GM12865 (cell line): ENCODE results near the gene TOX3.

Source experiments
- DNase-seq: peaks from one replicate; pipeline ENCODE4 v3.0.0; 2010; ENCODE audit warnings: low read depth
- H3K4me3 ChIP-seq: 2 replicates; pipeline ENCODE4 v1.5.1; 2011; ENCODE audit warnings: mild to moderate bottlenecking, low read depth, low read length, control low read depth
- CTCF ChIP-seq: IDR thresholded peaks from 2 replicates; pipeline ENCODE4 v1.5.1; 2011; ENCODE audit warnings: low read length, control low read depth, low read depth, inconsistent platforms; ENCODE audit not compliant: insufficient read depth; ENCODE audit errors: missing control alignments

The TOX3 gene

GRCh38 chr16:52436339-52437276 is 110.3 kb downstream of the TOX3 start:
- no peak for DNase-seq
- no peak for TF ChIP-seq CTCF

DNA sequence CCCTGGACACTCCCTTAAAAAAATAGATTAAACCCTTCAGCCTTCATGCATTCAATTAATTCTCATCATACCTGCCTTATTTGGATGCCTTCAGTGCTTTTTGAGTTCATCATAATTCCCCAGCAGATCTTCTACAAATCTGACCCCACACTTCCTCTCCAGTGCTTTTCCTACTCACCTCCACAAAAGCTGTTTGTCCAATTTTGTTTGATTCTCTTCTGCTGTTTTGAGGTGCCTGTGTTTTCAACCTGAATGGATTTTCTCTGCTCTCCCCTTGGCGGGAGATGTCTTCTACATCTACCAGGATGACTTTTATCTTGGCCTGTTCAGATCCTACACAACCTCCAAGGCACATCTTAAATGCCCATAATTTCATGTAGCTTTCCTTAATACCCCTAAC is 112.7 kb downstream of the TOX3 start:
- no peak for TF ChIP-seq CTCF
- no peak for DNase-seq
- no peak overlapping the region for H3K4me3 ChIP-seq

More at GRCh38 chr16:52436339-52437276, 110.3 kb downstream of the TOX3 start:
- H3K4me3 ChIP-seq = no peak overlapping the region

DNA sequence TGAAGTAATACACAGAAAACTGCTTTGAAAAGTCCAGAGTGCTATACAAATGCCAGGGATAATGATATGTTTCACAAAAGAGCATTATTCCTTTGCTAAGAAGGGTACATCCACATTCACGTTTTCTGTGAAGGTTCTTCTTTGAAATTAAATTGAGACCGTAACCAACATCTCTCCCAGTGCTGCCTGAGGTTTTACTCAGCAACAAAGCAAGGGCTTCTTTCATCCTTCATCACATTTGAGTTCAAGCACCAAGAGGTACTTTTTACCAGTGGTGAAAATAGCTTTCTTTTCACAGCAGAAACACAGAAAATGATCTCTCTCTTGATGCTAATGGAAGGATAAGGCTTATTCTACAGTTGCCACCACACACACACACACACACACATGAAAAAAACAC is 113.3 kb downstream of the TOX3 start:
- TF ChIP-seq CTCF = no peak
- no peak overlapping the region for H3K4me3 ChIP-seq
- no peak for DNase-seq

GRCh38 chr16:52424591-52424990 is 122.4 kb downstream of the TOX3 start:
- H3K4me3 ChIP-seq = no peak overlapping the region
- DNase-seq = no peak
- no peak for TF ChIP-seq CTCF

DNA sequence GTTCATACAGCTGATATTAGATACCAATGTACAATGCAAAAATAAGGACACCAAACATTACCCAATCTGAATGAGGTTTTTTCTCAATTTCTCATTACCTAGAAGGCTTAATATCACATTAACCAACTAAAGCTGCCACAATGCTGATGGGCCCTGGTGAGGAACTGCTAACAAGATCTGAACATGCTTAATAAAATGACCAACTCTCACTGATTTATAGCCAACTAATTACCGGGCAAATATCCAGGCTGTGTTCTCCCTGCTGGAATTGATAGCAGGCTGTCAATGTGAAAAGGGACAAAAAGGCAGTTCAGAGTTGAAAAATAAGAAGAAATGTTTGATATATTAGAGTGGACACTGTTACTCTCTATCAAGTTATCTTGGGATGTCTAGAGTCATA is 124.6 kb downstream of the TOX3 start:
- no peak for TF ChIP-seq CTCF
- H3K4me3 ChIP-seq = no peak overlapping the region
- DNase-seq = no peak

DNA sequence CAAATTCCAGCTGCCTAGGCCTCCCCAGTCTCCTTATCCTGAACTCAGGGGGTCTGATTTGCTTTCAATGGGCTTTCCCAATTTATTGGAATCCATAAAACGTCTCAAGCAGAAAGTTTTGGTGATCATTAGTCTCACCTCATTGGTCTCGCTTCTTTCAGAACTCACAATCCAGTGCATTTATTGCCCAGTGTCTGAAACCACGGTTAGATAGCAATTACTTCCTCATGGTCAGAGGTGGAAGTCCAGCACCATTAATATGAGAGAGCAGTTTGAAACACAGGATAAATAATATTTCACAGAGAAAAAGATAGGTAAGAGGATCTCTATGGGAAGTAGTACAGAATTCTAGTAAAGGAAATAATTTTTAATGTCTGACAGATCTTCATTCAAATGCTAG is 128.7 kb downstream of the TOX3 start:
- TF ChIP-seq CTCF = no peak
- DNase-seq = no peak
- no peak overlapping the region for H3K4me3 ChIP-seq
